A549 (cell line): Measurements from ENCODE around the gene ANKRD33.

Source experiments
- JUN ChIP-seq, 2 experiments: fragments of >200 bp; sonication (Bioruptor Twin); formaldehyde crosslinking; IDR thresholded peaks; 2 replicates in 1 of 2; 3 replicates in 1 of 2; pipeline ENCODE4 v1.6.1; 2016 to 2017
- TF ChIP-seq, protein P1 (sequence below): fragments of >200 bp; sonication (Bioruptor Twin); formaldehyde crosslinking; IDR thresholded peaks from 3 replicates; pipeline ENCODE4 v1.5.1; 2016

DNA sequence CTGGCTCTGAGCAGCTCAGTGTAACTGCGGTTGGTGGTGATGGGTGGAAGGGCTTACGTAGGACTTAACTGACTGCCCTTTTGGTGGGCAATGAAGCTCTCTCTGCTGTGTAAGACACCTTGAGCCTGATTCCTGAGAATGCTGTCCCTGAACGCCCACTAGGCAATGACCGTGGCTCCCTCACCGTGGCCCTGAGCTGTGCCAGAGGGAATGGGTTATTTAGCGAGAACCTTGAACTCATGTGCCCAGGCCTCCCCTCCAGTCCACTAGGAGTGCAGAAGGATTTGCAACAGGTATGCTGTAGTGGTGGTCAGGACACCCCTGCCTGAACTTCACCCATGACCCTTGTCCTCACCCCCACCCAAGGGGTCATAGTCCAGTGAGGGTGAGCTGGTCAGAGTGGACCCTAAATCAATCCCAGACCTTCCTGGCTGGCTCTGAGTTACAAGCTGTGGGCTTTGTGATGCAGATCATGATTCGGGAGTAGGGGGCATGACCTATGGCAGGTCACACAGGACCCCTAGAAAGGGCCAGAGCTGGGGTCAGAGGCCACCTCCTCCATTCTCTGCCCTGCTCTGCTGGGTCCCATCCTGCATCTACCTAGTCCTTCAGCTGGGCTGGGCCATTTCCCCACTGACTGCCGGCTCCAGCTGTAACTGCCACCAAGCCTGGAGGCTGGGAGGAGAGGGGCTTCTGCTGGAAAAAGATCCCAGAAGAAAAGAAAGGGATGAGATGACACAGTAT lies 14.5 kb upstream of the ANKRD33 start:
- TF ChIP-seq, protein P1, sequence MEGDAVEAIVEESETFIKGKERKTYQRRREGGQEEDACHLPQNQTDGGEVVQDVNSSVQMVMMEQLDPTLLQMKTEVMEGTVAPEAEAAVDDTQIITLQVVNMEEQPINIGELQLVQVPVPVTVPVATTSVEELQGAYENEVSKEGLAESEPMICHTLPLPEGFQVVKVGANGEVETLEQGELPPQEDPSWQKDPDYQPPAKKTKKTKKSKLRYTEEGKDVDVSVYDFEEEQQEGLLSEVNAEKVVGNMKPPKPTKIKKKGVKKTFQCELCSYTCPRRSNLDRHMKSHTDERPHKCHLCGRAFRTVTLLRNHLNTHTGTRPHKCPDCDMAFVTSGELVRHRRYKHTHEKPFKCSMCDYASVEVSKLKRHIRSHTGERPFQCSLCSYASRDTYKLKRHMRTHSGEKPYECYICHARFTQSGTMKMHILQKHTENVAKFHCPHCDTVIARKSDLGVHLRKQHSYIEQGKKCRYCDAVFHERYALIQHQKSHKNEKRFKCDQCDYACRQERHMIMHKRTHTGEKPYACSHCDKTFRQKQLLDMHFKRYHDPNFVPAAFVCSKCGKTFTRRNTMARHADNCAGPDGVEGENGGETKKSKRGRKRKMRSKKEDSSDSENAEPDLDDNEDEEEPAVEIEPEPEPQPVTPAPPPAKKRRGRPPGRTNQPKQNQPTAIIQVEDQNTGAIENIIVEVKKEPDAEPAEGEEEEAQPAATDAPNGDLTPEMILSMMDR = no peak
- TF ChIP-seq JUN (IDR thresholded peaks at IDR 0.05) = no peak
